Measurements from ENCODE around the gene UBXN11.
A peak's percentile ranks its signal among the peaks of the same experiment; 100 is the strongest.

The UBXN11 gene

GRCh38 chr1:26283871-26284596 is 22.4 kb downstream of the UBXN11 start:
- DNase-seq, result no peak

- DNase-seq, result no peak
These were observed 23.1 kb downstream of the UBXN11 start for GRCh38 chr1:26283279-26283853.

- no peak for DNase-seq
These were observed 24.0 kb downstream of the UBXN11 start for GRCh38 chr1:26282401-26282918.

GRCh38 chr1:26281971-26282370 is 24.5 kb downstream of the UBXN11 start:
- DNase-seq, result no peak

- no peak for DNase-seq
These were observed 25.1 kb downstream of the UBXN11 start for GRCh38 chr1:26281091-26281958.

- DNase-seq, result no peak
These were observed 25.9 kb downstream of the UBXN11 start for GRCh38 chr1:26280333-26281042.

- DNase-seq, result peak; percentile 82
These were observed 26.7 kb downstream of the UBXN11 start, which contains the start of gene SH3BGRL3 for GRCh38 chr1:26279456-26280332. TSS of gene SH3BGRL3 (plus strand) at chr1:26280086. CDS start at chr1:26280156, 70 bp downstream.

- no peak for DNase-seq
These were observed 27.5 kb downstream of the UBXN11 start for GRCh38 chr1:26278724-26279455.

GRCh38 chr1:26278303-26278702 is 28.1 kb downstream of the UBXN11 start:
- no peak for DNase-seq

- DNase-seq, result no peak
These were observed 28.7 kb downstream of the UBXN11 start for GRCh38 chr1:26277719-26278118.

GRCh38 chr1:26277261-26277661 is 29.2 kb downstream of the UBXN11 start:
- DNase-seq, result no peak

- DNase-seq, result no peak
These were observed 30.0 kb downstream of the UBXN11 start for GRCh38 chr1:26276432-26276838.

- DNase-seq, result peak; percentile 41
These were observed 30.6 kb downstream of the UBXN11 start for GRCh38 chr1:26275580-26276431.

GRCh38 chr1:26274801-26275425 is 31.5 kb downstream of the UBXN11 start:
- no peak for DNase-seq

GRCh38 chr1:26269198-26269550 is 37.3 kb downstream of the UBXN11 start:
- no peak for DNase-seq

GRCh38 chr1:26268290-26269197 is 37.9 kb downstream of the UBXN11 start:
- DNase-seq, result no peak

GRCh38 chr1:26265405-26265804 is 41.0 kb downstream of the UBXN11 start:
- no peak for DNase-seq

GRCh38 chr1:26263212-26263611 is 43.2 kb downstream of the UBXN11 start:
- DNase-seq, result no peak
